Activated CD8-positive, alpha-beta memory T cell treated with anti-CD3 and anti-CD28 coated beads, Interleukin-2, amount 10 ng/mL, durations not matched to agents 7 days and 5 days (primary cell): ENCODE data around the gene TRABD2B. TPM values are rescaled to one million over a fixed set of nuclear protein-coding genes. Genes with fewer than 3 reads are reported as not detected.

ENCODE experiments used
- ATAC-seq: fragments of 150-1000 bp; cut with Tn5 transposase; one replicate; pipeline ENCODE4 v1.10.0; 2021; ENCODE audit warnings: moderate library complexity
- CTCF ChIA-PET: fragments of 350-600 bp; sonication (Branson Sonifier 250); formaldehyde crosslinking; loops from one replicate; lab custom pipeline; 2021; ENCODE audit warnings: antibody characterized with exemption; lab: Charles Lee
- DNase-seq: peaks from one replicate; pipeline ENCODE4 v3.0.0-alpha.2; 2020
- H3K27ac Mint-ChIP-seq: one replicate; pipeline ENCODE4 v1.8.0; 2021; ENCODE audit warnings: mild to moderate bottlenecking, mixed read lengths
- H3K27me3 Mint-ChIP-seq: one replicate; pipeline ENCODE4 v1.8.0; 2021; ENCODE audit warnings: mixed read lengths
- H3K36me3 Mint-ChIP-seq: one replicate; pipeline ENCODE4 v1.8.0; 2021; ENCODE audit warnings: mild to moderate bottlenecking, mixed read lengths
- H3K4me1 Mint-ChIP-seq: one replicate; pipeline ENCODE4 v1.8.0; 2021; ENCODE audit warnings: mixed read lengths
- H3K4me3 Mint-ChIP-seq: one replicate; pipeline ENCODE4 v1.8.0; 2021; ENCODE audit warnings: mild to moderate bottlenecking, moderate library complexity, mixed read lengths
- H3K9me3 Mint-ChIP-seq: one replicate; pipeline ENCODE4 v1.8.0; 2022; ENCODE audit warnings: low read depth, mixed read lengths
- total RNA-seq, 2 experiments: library from RNA; stranded (reverse); gene quantifications; one replicate each; pipeline ENCODE4 v1.2.3, GENCODE V29; 2021

Gene TRABD2B
- total RNA-seq, 2 experiments from 2014 or later = not detected

DNA sequence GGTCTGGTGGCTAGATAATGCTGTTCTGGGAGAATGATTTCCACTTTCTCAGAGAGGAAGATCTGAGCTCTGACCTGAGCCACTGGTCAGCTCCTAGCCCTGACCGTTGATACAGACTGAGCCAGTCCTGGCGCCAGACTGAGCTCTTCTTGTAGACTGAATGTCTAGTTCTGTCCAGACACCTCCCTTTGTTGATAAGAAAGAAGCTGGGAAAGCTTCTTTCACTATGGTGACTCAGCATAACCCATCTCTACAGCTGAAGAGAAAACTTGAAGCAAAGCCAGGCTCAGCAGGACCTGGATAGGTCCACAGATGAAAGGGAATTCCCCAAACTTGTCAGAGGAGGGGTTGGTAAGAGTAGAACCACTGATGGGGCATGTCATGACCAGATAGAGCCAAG lies 9.9 kb upstream of the TRABD2B start:
- no peak overlapping the region for H3K27ac Mint-ChIP-seq
- CTCF ChIA-PET = interaction anchor here (1.2 kb wide), 1 partner anchor 8 kb away, joined by 3 read pairs; no protein-coding TSS in a partner anchor

DNA sequence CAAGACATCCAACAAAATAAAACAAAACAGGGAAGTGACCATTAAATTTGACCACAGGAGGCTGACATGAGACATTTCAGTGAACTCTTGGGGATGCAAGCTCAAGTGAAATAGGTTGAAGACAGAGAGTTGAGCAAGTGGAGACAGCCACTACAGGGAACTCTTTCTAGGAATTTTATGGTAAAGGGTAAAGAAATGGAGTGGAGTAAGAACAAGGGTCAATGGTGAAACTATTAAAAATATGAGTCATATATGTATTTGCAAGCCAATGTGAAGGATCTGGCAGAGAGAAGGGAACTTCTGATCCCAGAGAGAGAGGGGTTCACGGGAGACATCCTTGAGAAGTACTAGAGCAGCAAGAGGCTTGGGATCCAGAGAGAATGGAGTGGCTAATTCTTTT lies 9.1 kb upstream of the TRABD2B start:
- H3K27me3 Mint-ChIP-seq = peaks cover 16% of the 10 kb centered on the region
- no peak for ATAC-seq
- H3K4me3 Mint-ChIP-seq = no peak overlapping the region
- no peaks in the 10 kb centered on the region for H3K9me3 Mint-ChIP-seq
- no peaks in the 10 kb centered on the region for H3K4me1 Mint-ChIP-seq
- DNase-seq = no peak
- no peak overlapping the region for H3K27ac Mint-ChIP-seq
- CTCF ChIA-PET = no interaction called here
- H3K36me3 Mint-ChIP-seq = no peaks in the 10 kb centered on the region

More for the DNA sequence above, 9.9 kb upstream of the TRABD2B start:
- no peak for DNase-seq
- H3K27me3 Mint-ChIP-seq = peaks cover 20% of the 10 kb centered on the region
- H3K4me3 Mint-ChIP-seq = no peak overlapping the region
- no peaks in the 10 kb centered on the region for H3K4me1 Mint-ChIP-seq
- no peaks in the 10 kb centered on the region for H3K9me3 Mint-ChIP-seq
- ATAC-seq = no peak
- H3K36me3 Mint-ChIP-seq = no peaks in the 10 kb centered on the region

DNA sequence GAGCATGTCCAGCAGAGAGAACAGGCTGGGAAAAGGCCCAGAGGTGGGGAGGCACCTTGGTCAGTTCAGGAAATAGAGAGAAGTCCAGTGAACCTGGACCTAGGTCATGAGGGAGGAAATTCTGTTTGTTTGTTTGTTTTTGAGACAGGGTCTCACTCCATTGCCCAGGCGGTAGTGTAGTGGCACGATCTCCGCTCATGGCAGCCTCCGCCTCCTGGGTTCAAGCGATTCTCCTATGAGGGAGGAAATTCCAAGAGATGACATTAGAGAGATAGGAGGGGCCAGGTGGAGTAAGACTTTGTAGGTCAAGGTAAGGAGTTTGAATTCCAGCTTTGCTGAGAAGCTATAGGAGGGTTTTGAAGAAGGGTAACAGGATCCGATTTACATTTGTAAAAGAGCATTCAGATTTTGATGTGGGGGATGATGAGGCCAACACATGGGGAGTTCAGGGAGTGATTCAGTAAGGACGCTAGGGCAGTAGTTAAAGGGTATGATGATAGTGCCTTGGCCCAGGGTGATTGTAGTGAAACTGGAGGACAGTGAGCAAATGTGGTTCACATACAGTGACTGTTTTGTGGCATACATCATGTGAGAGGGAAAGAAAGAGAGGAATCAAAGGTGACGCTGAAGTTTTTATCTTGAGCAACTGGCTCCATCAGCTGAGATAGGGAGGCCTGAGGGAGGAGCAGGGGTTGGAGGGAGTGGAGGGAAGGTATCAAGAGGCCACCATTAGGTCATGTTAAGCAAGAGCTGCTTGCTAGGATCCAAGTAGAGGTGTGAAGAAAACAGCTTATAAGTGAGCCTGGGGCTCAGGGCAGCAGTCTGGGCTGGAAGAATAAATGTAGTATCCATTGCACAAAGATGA lies 8.3 kb upstream of the TRABD2B start:
- Mint-ChIP-seq H3K27ac (no peak overlapping the region), H3K4me3 (no peak overlapping the region), H3K9me3 (no peaks in the 10 kb centered on the region), H3K36me3 (no peaks in the 10 kb centered on the region), H3K4me1 (no peaks in the 10 kb centered on the region), H3K27me3 (peaks cover 13% of the 10 kb centered on the region)
- CTCF ChIA-PET = no interaction called here
- no peak for ATAC-seq
- no peak for DNase-seq

DNA sequence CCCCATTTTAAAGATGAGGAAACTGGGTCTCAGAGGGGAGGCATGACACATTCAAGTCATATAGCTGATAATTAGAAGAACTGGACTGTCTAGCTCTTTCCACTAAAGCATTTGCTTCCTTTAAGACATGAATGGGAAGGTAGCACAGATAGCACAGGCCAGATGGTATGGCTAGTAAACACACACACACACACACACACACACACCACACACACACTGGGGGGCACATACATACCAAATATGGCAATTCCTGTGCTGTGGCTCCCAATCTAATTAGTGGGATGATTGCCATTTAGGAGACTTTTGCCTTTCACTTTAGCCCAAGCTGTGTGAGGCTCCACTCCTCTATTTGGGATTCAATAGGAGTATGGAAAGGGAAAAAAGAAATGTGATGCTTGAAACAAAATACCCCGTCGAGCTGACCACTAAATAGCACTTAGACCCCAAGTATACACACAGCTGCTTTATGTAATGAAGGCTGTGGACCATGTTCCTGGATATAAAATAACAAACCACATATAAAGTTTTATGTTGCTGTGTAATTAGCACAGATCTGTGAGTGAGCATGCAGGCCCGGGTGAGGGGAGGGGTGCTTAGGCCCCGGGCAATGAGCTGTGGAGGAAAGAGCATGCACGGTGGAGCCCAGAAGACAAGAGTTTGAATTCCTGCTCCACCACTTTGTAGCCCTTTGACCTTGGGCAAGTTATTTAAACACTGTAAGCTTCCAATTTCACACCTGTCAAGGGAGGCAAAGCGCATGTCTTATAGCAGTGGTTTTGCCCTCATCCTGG lies 6.8 kb upstream of the TRABD2B start:
- CTCF ChIA-PET = no interaction called here
- no peak overlapping the region for H3K27ac Mint-ChIP-seq
- no peak overlapping the region for H3K4me3 Mint-ChIP-seq
- H3K36me3 Mint-ChIP-seq = no peaks in the 10 kb centered on the region
- DNase-seq (no peak), ATAC-seq (no peak)
- no peaks in the 10 kb centered on the region for H3K9me3 Mint-ChIP-seq
- H3K27me3 Mint-ChIP-seq = peaks cover 15% of the 10 kb centered on the region
- no peaks in the 10 kb centered on the region for H3K4me1 Mint-ChIP-seq

DNA sequence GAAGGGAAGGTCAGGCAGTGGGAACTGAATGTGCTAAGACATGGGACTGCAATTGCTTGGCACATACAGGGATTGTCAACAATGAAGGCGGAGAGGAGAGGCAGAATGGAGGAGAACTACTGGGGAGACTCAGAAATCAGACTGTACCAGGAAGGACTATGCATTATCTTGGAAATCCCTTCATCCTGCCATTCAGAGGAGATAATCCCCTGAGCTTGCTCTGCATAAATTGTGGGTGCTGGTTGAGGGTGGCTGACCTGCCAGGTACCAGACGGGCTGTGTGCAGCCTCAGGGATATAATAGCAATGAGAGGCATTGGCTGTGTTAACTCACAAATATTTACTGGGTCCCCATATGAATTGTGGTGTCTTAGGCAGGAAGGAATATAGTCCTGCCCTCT lies 5.0 kb upstream of the TRABD2B start:
- Mint-ChIP-seq H3K4me3 (no peak overlapping the region), H3K27me3 (peaks cover 29% of the 10 kb centered on the region), H3K4me1 (no peaks in the 10 kb centered on the region), H3K27ac (no peak overlapping the region), H3K36me3 (no peaks in the 10 kb centered on the region), H3K9me3 (no peaks in the 10 kb centered on the region)
- DNase-seq = no peak
- no peak for ATAC-seq
- CTCF ChIA-PET = no interaction called here

DNA sequence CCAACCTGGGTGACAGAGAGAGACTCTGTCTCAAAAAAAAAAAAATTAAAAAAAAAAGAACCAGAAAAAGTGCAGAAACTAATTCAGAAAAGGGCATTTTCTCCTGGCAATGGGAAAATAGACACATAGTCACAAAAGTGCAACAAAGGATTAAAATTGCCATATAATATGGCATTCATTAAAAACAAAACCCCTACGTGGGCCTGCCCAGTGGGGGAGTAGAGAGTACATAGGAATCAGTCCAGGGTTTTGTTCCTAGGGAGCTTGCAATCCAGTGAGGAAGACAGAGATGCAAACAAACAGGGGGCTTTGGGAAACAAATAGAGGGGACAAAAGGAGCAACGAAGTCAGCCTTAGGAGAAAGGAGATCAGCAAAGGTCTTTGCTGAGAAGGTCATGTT lies 4.5 kb upstream of the TRABD2B start:
- no peak overlapping the region for H3K4me3 Mint-ChIP-seq
- no peak overlapping the region for H3K27ac Mint-ChIP-seq
- no peaks in the 10 kb centered on the region for H3K36me3 Mint-ChIP-seq
- ATAC-seq (no peak), DNase-seq (no peak)
- no peaks in the 10 kb centered on the region for H3K9me3 Mint-ChIP-seq
- no peaks in the 10 kb centered on the region for H3K4me1 Mint-ChIP-seq
- peaks cover 29% of the 10 kb centered on the region for H3K27me3 Mint-ChIP-seq
- CTCF ChIA-PET = no interaction called here

DNA sequence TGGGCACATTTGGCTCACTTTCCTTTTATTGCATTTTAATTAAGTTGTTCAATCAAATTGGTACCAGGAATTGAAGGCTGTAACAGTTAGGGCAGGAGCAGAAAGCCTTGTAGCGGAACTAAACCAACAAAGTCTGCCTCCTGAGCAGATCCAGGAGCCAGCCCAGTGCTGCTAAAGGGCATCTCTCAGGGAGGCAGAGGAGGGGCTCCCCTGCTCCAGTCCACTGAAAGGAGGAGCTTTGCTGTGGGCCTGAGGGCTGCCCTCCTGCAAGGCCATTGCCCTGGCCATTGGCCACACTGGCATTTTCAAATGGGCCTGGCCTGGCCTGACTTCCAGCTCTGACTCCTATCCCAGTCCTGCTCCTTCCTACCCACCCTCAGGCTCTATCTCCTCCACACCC lies 3.7 kb upstream of the TRABD2B start:
- DNase-seq = no peak
- no peak for ATAC-seq
- Mint-ChIP-seq H3K4me1 (peaks cover 2% of the 10 kb centered on the region), H3K9me3 (no peaks in the 10 kb centered on the region), H3K27ac (no peak overlapping the region), H3K4me3 (no peak overlapping the region), H3K27me3 (peaks cover 35% of the 10 kb centered on the region), H3K36me3 (no peaks in the 10 kb centered on the region)
- CTCF ChIA-PET = no interaction called here

DNA sequence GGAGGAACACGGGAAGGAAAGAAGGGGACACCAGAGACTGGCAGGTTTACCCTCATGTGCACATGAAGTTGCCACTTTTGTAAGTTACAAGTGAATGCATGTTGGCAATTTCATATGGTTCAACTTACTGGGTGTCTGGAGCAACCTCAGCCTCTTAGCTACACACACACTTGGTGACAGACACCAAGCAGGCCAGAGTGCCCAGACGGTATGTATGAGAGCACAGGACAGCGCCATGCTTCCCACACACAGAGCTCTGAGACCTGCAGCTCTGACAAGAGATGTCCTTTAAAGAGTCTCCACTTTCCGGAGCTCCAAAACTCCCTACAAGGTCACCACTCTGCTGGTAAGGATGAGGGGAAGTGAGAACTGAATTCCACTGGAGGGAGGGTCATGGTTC lies 1.9 kb upstream of the TRABD2B start:
- no peak for ATAC-seq
- Mint-ChIP-seq H3K36me3 (no peaks in the 10 kb centered on the region), H3K4me3 (no peak overlapping the region), H3K9me3 (no peaks in the 10 kb centered on the region), H3K4me1 (peaks cover 2% of the 10 kb centered on the region), H3K27ac (no peak overlapping the region), H3K27me3 (peaks cover 49% of the 10 kb centered on the region)
- CTCF ChIA-PET = interaction anchor here (1.1 to 2.8 kb wide), 2 partner anchors 8 to 63 kb away, joined by 3 to 25 read pairs; no protein-coding TSS in a partner anchor
- no peak for DNase-seq

DNA sequence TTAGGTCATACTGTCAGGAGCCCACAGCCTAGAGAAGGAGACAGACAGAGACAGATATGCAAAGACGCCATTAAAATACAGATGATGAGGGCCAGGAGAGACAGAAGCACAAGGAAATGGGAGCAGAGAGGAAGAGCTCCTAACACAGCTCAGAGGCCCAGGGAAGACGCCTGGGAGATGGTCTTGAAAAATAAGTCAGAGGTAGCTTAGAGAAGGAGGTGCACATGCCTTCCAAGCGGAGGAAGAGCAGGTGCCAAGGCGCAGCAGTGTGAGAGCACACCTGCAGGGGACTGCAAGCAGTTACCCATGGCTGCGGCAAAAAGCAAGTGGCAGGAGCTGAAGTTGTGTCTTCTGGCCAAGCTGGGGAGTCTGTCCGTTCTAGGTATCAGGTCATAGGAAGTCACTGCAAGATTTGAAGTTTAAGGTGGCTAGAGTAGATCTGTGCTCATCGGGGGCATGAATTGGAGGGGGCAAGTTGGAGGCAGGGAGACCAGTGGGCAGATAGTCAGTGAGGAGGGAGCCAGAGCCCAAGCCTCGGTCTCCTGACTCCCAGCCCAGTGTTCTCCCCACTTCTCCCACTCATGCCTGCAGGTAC lies 1.3 kb upstream of the TRABD2B start:
- Mint-ChIP-seq H3K9me3 (no peaks in the 10 kb centered on the region), H3K27me3 (peaks cover 49% of the 10 kb centered on the region), H3K4me3 (no peak overlapping the region), H3K36me3 (no peaks in the 10 kb centered on the region), H3K4me1 (peaks cover 2% of the 10 kb centered on the region), H3K27ac (no peak overlapping the region)
- CTCF ChIA-PET = interaction anchor here (0.7 to 2.8 kb wide), 13 partner anchors 9 to 237 kb away, joined by 3 to 25 read pairs (median 3); no protein-coding TSS in a partner anchor
- ATAC-seq (no peak), DNase-seq (no peak)

DNA sequence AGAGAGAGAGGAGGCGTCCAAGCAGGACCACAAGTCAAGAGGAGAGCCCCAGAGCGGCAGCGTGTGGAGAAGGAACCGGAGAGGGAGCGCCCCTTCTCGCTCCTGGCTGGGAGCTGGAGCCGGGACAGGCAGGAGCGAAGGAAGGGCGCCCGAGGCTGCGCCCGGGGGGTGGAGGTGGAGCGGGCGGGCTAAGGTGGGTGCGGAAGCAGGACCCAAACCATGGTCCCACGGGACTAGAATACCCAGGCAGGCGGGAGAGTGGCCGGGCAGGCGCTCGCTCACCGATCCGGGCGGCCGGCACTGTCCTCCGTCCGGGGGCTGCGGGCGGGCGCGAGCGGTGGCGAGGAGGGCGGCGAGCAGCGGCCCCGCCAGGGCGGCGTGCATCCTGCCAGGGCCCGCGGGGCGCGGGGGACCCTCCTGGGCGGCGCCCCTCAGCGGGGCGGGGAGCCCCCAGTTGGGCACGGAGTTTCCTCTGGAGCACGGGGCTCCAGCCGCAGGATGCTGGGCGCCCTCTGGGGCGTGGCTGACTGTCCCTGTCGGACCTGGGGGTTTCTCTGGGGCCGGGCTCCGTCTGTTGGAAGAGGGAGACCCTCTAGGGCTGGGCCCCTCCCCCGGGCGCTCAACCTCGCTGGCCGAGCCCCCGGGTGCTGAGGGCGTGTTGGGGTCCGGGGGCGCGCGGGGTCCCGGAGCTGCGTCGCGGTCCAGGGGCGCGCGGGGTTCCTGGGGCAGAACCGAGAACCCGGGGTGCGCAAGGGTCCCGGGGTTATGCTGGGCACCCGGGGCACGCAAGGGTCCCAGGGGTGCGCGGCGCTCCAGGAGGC lies 569 bp downstream of the TRABD2B start:
- peaks cover 2% of the 10 kb centered on the region for H3K4me1 Mint-ChIP-seq
- ATAC-seq (no peak), DNase-seq (no peak)
- H3K27ac Mint-ChIP-seq = no peak overlapping the region
- CTCF ChIA-PET = interaction anchor here (0.8 to 2.8 kb wide), 8 partner anchors 12 to 547 kb away, joined by 3 to 25 read pairs (median 4); no protein-coding TSS in a partner anchor
- peaks cover 54% of the 10 kb centered on the region for H3K27me3 Mint-ChIP-seq
- H3K36me3 Mint-ChIP-seq = no peaks in the 10 kb centered on the region
- H3K9me3 Mint-ChIP-seq = no peaks in the 10 kb centered on the region
- peak overlapping the region; percentile 29 for H3K4me3 Mint-ChIP-seq

DNA sequence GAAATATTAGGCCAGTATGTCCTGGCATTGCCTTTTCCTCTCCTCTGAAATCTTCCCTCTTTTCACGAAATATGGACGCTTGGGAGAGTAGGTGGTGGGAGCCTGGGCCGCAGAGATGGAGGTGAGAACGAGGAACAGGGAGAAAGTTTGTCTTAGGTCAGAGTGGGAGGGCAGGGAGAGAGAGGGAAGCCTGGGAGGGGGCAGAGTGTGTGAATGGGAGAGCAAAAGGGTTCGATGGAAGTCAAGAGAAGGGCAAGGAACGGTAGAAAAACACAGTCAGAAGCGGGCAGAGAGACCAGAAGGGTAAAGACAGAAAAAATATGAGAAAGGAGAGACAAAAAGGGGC lies 1.2 kb downstream of the TRABD2B start:
- Mint-ChIP-seq H3K36me3 (no peaks in the 10 kb centered on the region), H3K27ac (no peak overlapping the region), H3K9me3 (no peaks in the 10 kb centered on the region), H3K4me1 (peaks cover 2% of the 10 kb centered on the region), H3K4me3 (peak overlapping the region; percentile 29), H3K27me3 (peaks cover 54% of the 10 kb centered on the region)
- CTCF ChIA-PET = interaction anchor here (1.3 kb wide), 1 partner anchor 66 kb away, joined by 4 read pairs; no protein-coding TSS in a partner anchor
- no peak for ATAC-seq
- no peak for DNase-seq

DNA sequence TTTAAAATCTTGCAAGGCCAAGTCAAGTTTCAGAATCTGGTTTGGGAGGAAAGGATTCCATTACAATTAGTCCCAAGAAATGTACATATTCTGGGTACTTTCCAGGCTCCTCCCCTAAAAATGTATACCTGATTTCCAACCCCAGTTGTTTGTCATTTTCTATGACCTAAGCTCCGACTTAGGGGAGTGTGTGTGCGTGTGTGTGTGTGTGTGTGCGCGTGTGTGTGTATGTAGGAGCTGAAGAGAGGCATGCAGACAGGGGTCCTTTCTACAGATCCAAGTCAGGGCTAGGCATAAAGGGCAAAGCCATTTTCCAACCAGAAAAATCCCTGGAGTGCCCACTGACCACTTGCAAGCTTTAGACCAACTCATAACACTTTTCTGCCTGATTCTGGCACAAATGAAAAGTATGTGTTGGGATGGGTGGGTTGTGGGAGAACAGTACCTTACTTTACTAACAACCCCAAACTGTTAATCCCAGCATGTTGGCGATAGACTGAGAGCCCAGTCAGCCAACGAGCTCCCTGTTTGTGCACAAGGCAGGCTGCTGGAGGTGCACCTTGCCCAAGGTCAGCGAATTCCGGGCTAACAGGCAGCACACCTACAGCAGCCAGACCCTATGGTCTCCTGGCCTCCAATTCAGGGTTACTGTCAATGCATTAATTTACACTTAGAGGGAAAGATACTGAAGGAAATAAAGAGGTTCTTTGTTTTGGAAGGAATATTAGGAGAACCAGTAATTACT lies 1.7 kb downstream of the TRABD2B start:
- no peak for DNase-seq
- Mint-ChIP-seq H3K36me3 (no peaks in the 10 kb centered on the region), H3K4me3 (no peak overlapping the region), H3K27me3 (peaks cover 55% of the 10 kb centered on the region), H3K9me3 (no peaks in the 10 kb centered on the region), H3K4me1 (peaks cover 2% of the 10 kb centered on the region), H3K27ac (no peak overlapping the region)
- CTCF ChIA-PET = interaction anchor here (1.3 kb wide), 1 partner anchor 66 kb away, joined by 4 read pairs; no protein-coding TSS in a partner anchor
- ATAC-seq = no peak
